ENCODE measurements around the gene TAGAP.

The TAGAP gene, protein sequence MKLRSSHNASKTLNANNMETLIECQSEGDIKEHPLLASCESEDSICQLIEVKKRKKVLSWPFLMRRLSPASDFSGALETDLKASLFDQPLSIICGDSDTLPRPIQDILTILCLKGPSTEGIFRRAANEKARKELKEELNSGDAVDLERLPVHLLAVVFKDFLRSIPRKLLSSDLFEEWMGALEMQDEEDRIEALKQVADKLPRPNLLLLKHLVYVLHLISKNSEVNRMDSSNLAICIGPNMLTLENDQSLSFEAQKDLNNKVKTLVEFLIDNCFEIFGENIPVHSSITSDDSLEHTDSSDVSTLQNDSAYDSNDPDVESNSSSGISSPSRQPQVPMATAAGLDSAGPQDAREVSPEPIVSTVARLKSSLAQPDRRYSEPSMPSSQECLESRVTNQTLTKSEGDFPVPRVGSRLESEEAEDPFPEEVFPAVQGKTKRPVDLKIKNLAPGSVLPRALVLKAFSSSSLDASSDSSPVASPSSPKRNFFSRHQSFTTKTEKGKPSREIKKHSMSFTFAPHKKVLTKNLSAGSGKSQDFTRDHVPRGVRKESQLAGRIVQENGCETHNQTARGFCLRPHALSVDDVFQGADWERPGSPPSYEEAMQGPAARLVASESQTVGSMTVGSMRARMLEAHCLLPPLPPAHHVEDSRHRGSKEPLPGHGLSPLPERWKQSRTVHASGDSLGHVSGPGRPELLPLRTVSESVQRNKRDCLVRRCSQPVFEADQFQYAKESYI

GRCh38 chr6:159044899-159045727 is at the start of gene TAGAP:
Gene TAGAP, minus strand, starts transcription at chr6:159044991. Its CDS starts 845 bp downstream, at chr6:159044146.
- peak; percentile 77 for DNase-seq

DNA sequence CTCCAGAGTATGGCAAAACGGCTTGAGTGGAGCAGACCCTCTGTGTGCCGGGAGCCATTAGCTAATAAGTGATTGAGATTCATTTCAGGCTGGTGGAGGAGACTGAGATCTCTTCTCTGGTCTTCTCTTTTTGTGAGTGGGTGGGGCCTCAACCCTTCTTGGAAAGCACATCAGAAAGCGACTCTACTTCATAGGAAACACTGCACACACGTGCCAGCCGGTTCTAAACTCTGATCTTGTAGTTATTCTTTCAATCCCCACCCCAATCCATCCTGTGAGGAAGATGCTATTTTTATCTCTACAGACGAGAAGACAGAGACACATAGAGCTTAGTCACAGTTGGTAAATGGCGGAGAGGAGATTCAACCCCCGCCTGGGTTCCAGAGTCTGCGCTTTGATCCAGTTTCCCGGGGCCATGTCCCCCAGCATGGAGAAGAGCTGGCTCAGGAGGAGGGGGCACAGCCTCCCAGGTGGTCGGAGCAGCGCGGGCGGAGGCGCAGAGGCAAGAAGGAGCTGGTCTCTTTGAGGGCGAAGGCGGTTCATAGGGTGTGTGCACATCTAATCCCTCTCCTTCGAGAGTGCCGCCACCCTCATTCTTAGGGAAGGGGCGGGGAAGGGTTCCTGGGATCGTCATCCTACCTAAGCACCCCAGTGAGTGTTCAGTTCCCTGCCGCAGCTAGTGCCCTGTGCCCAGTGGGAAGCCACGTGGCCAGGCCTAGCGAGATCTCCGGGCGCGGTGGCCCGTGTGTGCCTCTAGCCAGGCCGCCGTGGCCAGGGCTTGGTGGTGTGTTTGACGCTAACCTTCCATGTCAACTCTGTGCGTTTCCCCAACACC is 49.0 kb upstream of the TAGAP start:
- DNase-seq: no peak

GRCh38 chr6:159092631-159093030 is 47.8 kb upstream of the TAGAP start:
- DNase-seq: no peak

GRCh38 chr6:159090530-159091480 is 46.0 kb upstream of the TAGAP start:
- DNase-seq: no peak

DNA sequence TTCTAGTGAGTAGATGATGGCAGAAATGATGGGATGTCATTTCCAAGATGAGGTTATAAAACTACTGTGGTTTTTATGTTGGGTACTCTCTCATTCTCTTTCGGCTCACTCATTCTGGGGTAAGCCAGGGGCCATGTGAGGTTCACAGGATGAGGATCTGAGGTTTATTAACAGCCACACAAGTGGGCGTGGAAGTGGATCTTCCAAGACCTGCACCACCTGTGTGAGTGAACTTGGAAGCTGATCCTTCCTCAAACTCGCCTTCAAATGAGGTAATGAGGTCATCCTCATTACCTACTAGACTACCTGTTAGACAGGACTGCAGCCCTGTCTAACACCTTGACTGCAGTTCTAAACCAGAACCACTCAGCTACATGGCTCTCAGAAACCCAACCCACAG is 45.1 kb upstream of the TAGAP start:
- DNase-seq: no peak

DNA sequence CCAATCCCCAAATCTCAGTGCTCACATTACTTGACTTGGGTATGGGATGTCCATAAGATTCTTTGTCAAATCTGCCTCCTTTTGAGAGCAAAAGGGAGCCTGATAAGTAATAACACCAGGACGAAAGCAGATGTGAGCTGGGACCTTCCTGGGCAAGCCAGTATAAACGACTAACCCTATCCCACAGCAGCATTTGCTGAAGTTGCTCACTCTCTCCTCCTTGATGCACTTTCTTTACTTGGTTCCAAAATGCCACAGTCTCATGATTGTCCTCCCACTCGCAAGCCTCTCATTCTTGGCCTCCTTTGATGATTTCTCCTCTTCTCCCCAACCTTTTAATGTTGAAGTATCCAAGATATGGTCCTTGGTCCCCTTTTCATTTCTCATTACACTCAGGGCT is 44.7 kb upstream of the TAGAP start:
- no peak for DNase-seq

GRCh38 chr6:159086033-159086618 is 41.3 kb upstream of the TAGAP start:
- no peak for DNase-seq

DNA sequence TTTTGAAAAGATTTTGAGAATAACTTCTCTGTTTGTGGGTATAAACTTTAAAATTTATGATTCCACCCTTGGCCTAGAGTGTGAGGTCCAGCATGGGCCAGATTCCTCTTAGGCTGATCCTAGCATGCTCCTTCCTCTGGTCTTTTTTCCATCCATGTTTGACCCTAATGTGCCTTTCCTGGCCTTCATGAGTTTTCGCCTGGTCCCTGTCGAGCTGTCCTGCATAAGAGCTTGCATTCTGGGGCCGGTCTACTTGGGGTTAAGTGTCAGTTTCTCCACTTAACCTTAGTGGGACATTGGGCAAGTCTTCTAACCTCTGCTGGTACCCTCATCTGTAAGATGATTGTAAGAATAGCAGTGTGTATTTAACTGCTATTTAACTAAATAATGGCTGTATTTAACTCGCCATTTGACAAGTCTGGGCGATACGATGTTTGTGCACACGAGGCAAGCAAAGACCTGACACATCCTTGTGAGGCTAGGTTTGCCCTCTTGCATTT is 40.7 kb upstream of the TAGAP start:
- no peak for DNase-seq

GRCh38 chr6:159084493-159085091 is 39.8 kb upstream of the TAGAP start:
- no peak for DNase-seq

DNA sequence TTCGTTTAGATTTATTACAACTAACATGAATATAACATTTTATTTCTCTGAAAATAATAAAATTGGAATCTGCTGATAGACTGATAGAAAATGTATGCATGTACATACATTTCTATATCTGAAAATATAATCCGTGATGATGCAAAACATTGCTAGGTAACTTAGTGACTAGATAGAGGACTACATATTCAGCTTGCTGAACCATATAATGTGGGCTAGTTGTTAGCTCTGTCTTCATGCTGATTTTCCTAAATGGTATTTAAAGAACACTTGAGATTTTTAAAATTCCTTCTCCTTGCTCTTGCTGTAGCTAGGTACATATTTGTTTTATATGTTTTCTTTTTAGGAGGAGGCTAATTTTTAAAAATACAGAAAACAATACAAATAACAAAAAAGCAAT is 38.4 kb upstream of the TAGAP start:
- DNase-seq: no peak

GRCh38 chr6:159082039-159082815 is 37.4 kb upstream of the TAGAP start:
- DNase-seq: no peak

GRCh38 chr6:159080217-159080976 is 35.6 kb upstream of the TAGAP start:
- no peak for DNase-seq

DNA sequence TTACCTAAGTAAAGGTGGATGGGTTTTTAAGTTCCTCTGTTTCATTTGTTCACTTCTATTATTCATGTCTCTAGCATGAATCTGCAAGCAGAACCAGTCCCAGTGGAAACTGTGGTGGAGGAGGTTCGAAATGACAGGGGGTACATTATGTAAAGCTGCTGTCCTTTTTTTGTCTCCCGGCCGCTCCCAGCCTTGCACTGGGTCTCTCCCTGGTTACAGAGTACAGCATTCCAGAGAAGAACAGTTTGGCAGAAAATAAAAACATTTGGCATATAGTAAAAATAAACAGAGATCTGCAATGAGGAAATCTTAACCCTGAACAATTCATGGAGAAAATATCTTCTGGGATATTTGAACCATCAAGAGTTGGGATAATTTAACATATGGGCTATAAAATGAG is 34.6 kb upstream of the TAGAP start:
- DNase-seq: no peak

- DNase-seq: no peak
Measured at GRCh38 chr6:159077123-159077522, 32.3 kb upstream of the TAGAP start.

GRCh38 chr6:159075506-159076228 is 30.9 kb upstream of the TAGAP start:
- DNase-seq: no peak

GRCh38 chr6:159074876-159075275 is 30.1 kb upstream of the TAGAP start:
- no peak for DNase-seq

- no peak for DNase-seq
Measured at GRCh38 chr6:159074120-159074684, 29.4 kb upstream of the TAGAP start.
